Measurements from ENCODE around the gene BAZ1B. TPM values are rescaled to one million over a fixed set of nuclear protein-coding genes. Genes with fewer than 3 reads are reported as not detected.

BAZ1B gene
- total RNA-seq, 4 donors from 2014 or later, result 55.3 to 72.2 (median 66.2) TPM

- no peak overlapping the region for H3K27ac ChIP-seq (replicated peaks in 1 of 4)
- intact Hi-C loops (cut with DNase I), result no loop called here
- H3K27me3 ChIP-seq, result peaks cover 0 to 7% (median 0%) of the 10 kb centered on the region in 4 donors
- H3K4me1 ChIP-seq, result no peaks in the 10 kb centered on the region
- H3K9me3 ChIP-seq, result peaks cover 0 to 39% (median 30%) of the 10 kb centered on the region in 4 donors
- no peak for TF ChIP-seq POLR2AphosphoS5 (IDR thresholded peaks at IDR 0.05)
- no peaks in the 10 kb centered on the region for H3K36me3 ChIP-seq
- H3K4me3 ChIP-seq, result no peak overlapping the region
- 81% methylated on average over 2 of the region's 2 CpGs for WGBS
- DNase-seq (ENCODE audit: extremely low spot score), result no peak
Observed at GRCh38 chr7:73391396-73391795, 130.7 kb downstream of the BAZ1B start.

Small RNA genes within 50 kb of the gene (small RNA-seq; reads per million reads assigned to genes)
- gene RF00019, result 0 reads per million in 3 donors
- gene RNU6-1198P, result 0 reads per million in 3 donors

Other genes with a start within 250 kb of the BAZ1B start
- gene NSUN5, start 213.5 kb downstream of the BAZ1B start, total RNA-seq, result 10 to 100 TPM; 21.6 to 31.5 (median 27.1) TPM
- gene TRIM50, start 194.2 kb downstream of the BAZ1B start, total RNA-seq, result under 1 TPM in 2 of 4 donors, not detected in 2; 0.39 to 0.42 TPM
- not detected for gene FKBP6, start 194.1 kb downstream of the BAZ1B start, total RNA-seq
- gene FZD9, start 88.5 kb downstream of the BAZ1B start, total RNA-seq, result 1 to 10 TPM in 2 of 4 donors, under 1 TPM in 2; under 0.01 to 1.7 (median 1.1) TPM
- 100 to 1,000 TPM; 107 to 131 (median 109) TPM for gene BCL7B, start 35.4 kb upstream of the BAZ1B start, total RNA-seq
- 10 to 100 TPM; 19.1 to 52.5 (median 38.2) TPM for gene TBL2, start 56.3 kb upstream of the BAZ1B start, total RNA-seq
- gene MLXIPL, start 102.2 kb upstream of the BAZ1B start, total RNA-seq, result 10 to 100 TPM in 2 of 4 donors, 1 to 10 TPM in 2; 6.5 to 19.5 (median 10.3) TPM
- 1 to 10 TPM; 2.5 to 7.1 (median 4.0) TPM for gene VPS37D, start 145.5 kb upstream of the BAZ1B start, total RNA-seq
- 1 to 10 TPM; 4.5 to 7.5 (median 5.5) TPM for gene DNAJC30, start 161.2 kb upstream of the BAZ1B start, total RNA-seq
- gene BUD23, start 161.3 kb upstream of the BAZ1B start, total RNA-seq, result 10 to 100 TPM; 43.2 to 51.5 (median 48.6) TPM
- 10 to 100 TPM in 2 of 4 donors, 1 to 10 TPM in 2; 7.1 to 16.0 (median 9.6) TPM for gene STX1A, start 197.4 kb upstream of the BAZ1B start, total RNA-seq
- gene ABHD11, start 216.5 kb upstream of the BAZ1B start, total RNA-seq, result 1 to 10 TPM; 6.1 to 7.9 (median 7.2) TPM
- gene CLDN3, start 248.0 kb upstream of the BAZ1B start, total RNA-seq, result under 1 TPM in 1 of 4 donors, not detected in 3; 0.80 TPM

Data from esophagus muscularis mucosa (tissue), 4 donors.